Smooth muscle cell (in vitro differentiated cells): ENCODE data around the gene CDK14. TPM values are rescaled to one million over a fixed set of nuclear protein-coding genes. Genes with fewer than 3 reads are reported as not detected.

Experiments
- DNase-seq: peaks from one replicate; lab custom pipeline; 2025; ENCODE audit not compliant: unreplicated experiment; lab: John Stamatoyannopoulos, UW
- H2AFZ ChIP-seq: fragments of 200-600 bp; sonication (generic); 2 replicates; pipeline ENCODE4 v1.6.0; 2016; ENCODE audit warnings: antibody characterized with exemption, low read depth, mild to moderate bottlenecking
- H3F3A ChIP-seq: fragments of 200-600 bp; sonication (generic); 2 replicates; pipeline ENCODE4 v1.6.0; 2017; ENCODE audit warnings: antibody characterized with exemption, low read depth
- H3K27ac ChIP-seq: fragments of 200-600 bp; sonication (generic); 2 replicates; pipeline ENCODE4 v1.5.1; 2016; ENCODE audit warnings: low read depth, mild to moderate bottlenecking
- H3K27me3 ChIP-seq: fragments of 200-600 bp; sonication (generic); 2 replicates; pipeline ENCODE4 v1.6.1; 2016; ENCODE audit warnings: low read depth, mild to moderate bottlenecking
- H3K36me3 ChIP-seq: fragments of 200-600 bp; sonication (generic); 2 replicates; pipeline ENCODE4 v1.5.1; 2016; ENCODE audit warnings: low read depth
- H3K4me1 ChIP-seq: fragments of 200-600 bp; sonication (generic); 2 replicates; pipeline ENCODE4 v1.5.1; 2016; ENCODE audit warnings: low read depth
- H3K4me2 ChIP-seq: fragments of 200-600 bp; sonication (generic); 2 replicates; pipeline ENCODE4 v1.6.0; 2016; ENCODE audit warnings: mild to moderate bottlenecking
- H3K4me3 ChIP-seq: fragments of 200-600 bp; sonication (generic); 2 replicates; pipeline ENCODE4 v1.5.1; 2016; ENCODE audit warnings: mild to moderate bottlenecking
- H3K79me2 ChIP-seq: fragments of 200-600 bp; sonication (generic); 2 replicates; pipeline ENCODE4 v1.6.0; 2016; ENCODE audit warnings: low read depth, mild to moderate bottlenecking
- H3K9ac ChIP-seq: fragments of 200-600 bp; sonication (generic); 2 replicates; pipeline ENCODE4 v1.6.0; 2016; ENCODE audit warnings: low read depth
- H3K9me3 ChIP-seq: fragments of 200-600 bp; sonication (generic); replicated peaks from 2 replicates; pipeline ENCODE4 v1.5.1; 2016; ENCODE audit warnings: low read depth
- H4K20me1 ChIP-seq: fragments of 200-600 bp; sonication (generic); 2 replicates; pipeline ENCODE4 v1.6.0; 2016; ENCODE audit warnings: low read depth
- CTCF ChIP-seq: fragments of 200-600 bp; sonication (generic); IDR thresholded peaks from 2 replicates; pipeline ENCODE4 v1.5.1; 2017; ENCODE audit warnings: borderline replicate concordance, mild to moderate bottlenecking, antibody characterized with exemption; ENCODE audit not compliant: insufficient read depth, poor library complexity, severe bottlenecking
- WGBS: methylation state at CpG from one replicate; pipeline ENCODE4 v1.1.7; 2016; ENCODE audit warnings: low lambda C conversion rate; 5-methylcytosine and 5-hydroxymethylcytosine counted together
- polyA plus RNA-seq: library from polyadenylated mRNA; unstranded; fragments of >200 nt; fragmentation: Nextera tagmentation; extraction: Ambion mirVana; gene quantifications from 2 replicates; pipeline ENCODE4 v1.2.1, GENCODE V29; 2016
- total RNA-seq: library from RNA; depleted of rRNA; stranded (reverse); fragments of >200 nt; gene quantifications from 2 replicates; pipeline ENCODE4 v1.2.3, GENCODE V29; 2014

CDK14 gene
- total and polyA plus RNA-seq, 2 experiments from 2014 or later = 4.1 to 5.3 TPM

- H3K27me3 ChIP-seq = no peaks in the 10 kb centered on the region
- H3K4me2 ChIP-seq = no peak overlapping the region
- WGBS = 79% methylated on average over 3 of the region's 3 CpGs
- peaks cover 49% of the 10 kb centered on the region for H3K4me1 ChIP-seq
- no peaks in the 10 kb centered on the region for H3K79me2 ChIP-seq
- H3K9me3 ChIP-seq = no peaks in the 10 kb centered on the region
- TF ChIP-seq CTCF = no peak
- H3K9ac ChIP-seq = no peak overlapping the region
- no peak overlapping the region for H3K27ac ChIP-seq
- DNase-seq = no peak
- H3K36me3 ChIP-seq = no peaks in the 10 kb centered on the region
- no peak overlapping the region for H2AFZ ChIP-seq
- no peaks in the 10 kb centered on the region for H4K20me1 ChIP-seq
- no peaks in the 10 kb centered on the region for H3F3A ChIP-seq
- H3K4me3 ChIP-seq = no peak overlapping the region
These were observed 541.1 kb downstream of the CDK14 start for GRCh38 chr7:91137153-91137787.

GRCh38 chr7:91137788-91138368 is 541.8 kb downstream of the CDK14 start:
- H3K4me1 ChIP-seq = peaks cover 49% of the 10 kb centered on the region
- no peak overlapping the region for H3K4me3 ChIP-seq
- no peaks in the 10 kb centered on the region for H3K36me3 ChIP-seq
- no peak for TF ChIP-seq CTCF
- H3K27me3 ChIP-seq = no peaks in the 10 kb centered on the region
- H2AFZ ChIP-seq = no peak overlapping the region
- no peaks in the 10 kb centered on the region for H3F3A ChIP-seq
- H3K4me2 ChIP-seq = no peak overlapping the region
- H3K79me2 ChIP-seq = no peaks in the 10 kb centered on the region
- DNase-seq = no peak
- no peak overlapping the region for H3K27ac ChIP-seq
- no peaks in the 10 kb centered on the region for H4K20me1 ChIP-seq
- WGBS = 79% methylated on average over 1 of the region's 1 CpG
- H3K9me3 ChIP-seq = no peaks in the 10 kb centered on the region
- no peak overlapping the region for H3K9ac ChIP-seq

- Histone ChIP-seq H3K9me3 (no peaks in the 10 kb centered on the region), H2AFZ (no peak overlapping the region), H4K20me1 (no peaks in the 10 kb centered on the region), H3K4me1 (peaks cover 44% of the 10 kb centered on the region), H3K79me2 (no peaks in the 10 kb centered on the region), H3K36me3 (no peaks in the 10 kb centered on the region), H3K9ac (no peak overlapping the region), H3K4me3 (no peak overlapping the region), H3K4me2 (no peak overlapping the region), H3K27ac (no peak overlapping the region), H3K27me3 (no peaks in the 10 kb centered on the region), H3F3A (no peaks in the 10 kb centered on the region)
- 96% methylated on average over 2 of the region's 2 CpGs for WGBS
- no peak for DNase-seq
- TF ChIP-seq CTCF = no peak
These were observed 544.2 kb downstream of the CDK14 start for GRCh38 chr7:91140286-91140685.

GRCh38 chr7:91140982-91141381 is 544.9 kb downstream of the CDK14 start:
- WGBS = 68% methylated on average over 4 of the region's 4 CpGs
- H3K79me2 ChIP-seq = no peaks in the 10 kb centered on the region

More at GRCh38 chr7:91140982-91141381, 544.9 kb downstream of the CDK14 start:
- Histone ChIP-seq H3K27ac (no peak overlapping the region), H3K27me3 (no peaks in the 10 kb centered on the region), H3K9ac (no peak overlapping the region), H4K20me1 (no peaks in the 10 kb centered on the region), H3K4me3 (no peak overlapping the region), H3K36me3 (no peaks in the 10 kb centered on the region), H3K4me2 (no peak overlapping the region), H3F3A (no peaks in the 10 kb centered on the region), H3K4me1 (peaks cover 38% of the 10 kb centered on the region), H2AFZ (no peak overlapping the region), H3K9me3 (no peaks in the 10 kb centered on the region)
- DNase-seq = no peak
- TF ChIP-seq CTCF = no peak
